Activated gamma-delta T cell treated with anti-CD3 and anti-CD28 coated beads, Interleukin-2, amount 50 U/mL, for 16 hours (primary cell): ENCODE results near the gene FBXO44.
"Not testable (repeated sequence)": the region's sequence is repeated elsewhere in the genome, so short reads cannot be mapped to it uniquely, and the experiment has no call there.

Source experiments
- DNase-seq: peaks from one replicate; pipeline ENCODE4 v3.0.0-alpha.2; 2020; ENCODE audit warnings: low read depth

FBXO44 gene

GRCh38 chr1:11654137-11654938 lies at the start of gene FBXO44, which contains the start of gene FBXO2:
Gene FBXO44, plus strand, starts transcription at chr1:11654877. Its CDS starts 959 bp downstream, at chr1:11655836.
Gene FBXO2, minus strand, starts transcription at chr1:11654429. Its CDS starts 89 bp downstream, at chr1:11654340.
- DNase-seq = peak; percentile 31

- no peak for DNase-seq
Observed at GRCh38 chr1:11606775-11607174, 47.9 kb upstream of the FBXO44 start.

- DNase-seq = not testable (repeated sequence)
Observed at GRCh38 chr1:11608596-11609130, 46.0 kb upstream of the FBXO44 start.

GRCh38 chr1:11609378-11609777 lies 45.3 kb upstream of the FBXO44 start:
- DNase-seq = not testable (repeated sequence)

- DNase-seq = no peak
Observed at GRCh38 chr1:11610629-11611180, 44.0 kb upstream of the FBXO44 start.

- no peak for DNase-seq
Observed at GRCh38 chr1:11611638-11612327, 42.9 kb upstream of the FBXO44 start.

GRCh38 chr1:11613347-11613746 lies 41.3 kb upstream of the FBXO44 start:
- no peak for DNase-seq

- no peak for DNase-seq
Observed at GRCh38 chr1:11615090-11615489, 39.6 kb upstream of the FBXO44 start.

GRCh38 chr1:11616766-11617165 lies 37.9 kb upstream of the FBXO44 start:
- no peak for DNase-seq

- no peak for DNase-seq
Observed at GRCh38 chr1:11617314-11617713, 37.4 kb upstream of the FBXO44 start.

GRCh38 chr1:11617741-11618140 lies 36.9 kb upstream of the FBXO44 start:
- DNase-seq = no peak

- no peak for DNase-seq
Observed at GRCh38 chr1:11620405-11620804, 34.3 kb upstream of the FBXO44 start.

GRCh38 chr1:11620924-11621323 lies 33.8 kb upstream of the FBXO44 start:
- no peak for DNase-seq

- DNase-seq = no peak
Observed at GRCh38 chr1:11622398-11622797, 32.3 kb upstream of the FBXO44 start.

- no peak for DNase-seq
Observed at GRCh38 chr1:11623702-11624101, 31.0 kb upstream of the FBXO44 start.

GRCh38 chr1:11626551-11626950 lies 28.1 kb upstream of the FBXO44 start:
- no peak for DNase-seq

- no peak for DNase-seq
Observed at GRCh38 chr1:11628767-11629166, 25.9 kb upstream of the FBXO44 start.

GRCh38 chr1:11629184-11630016 lies 25.3 kb upstream of the FBXO44 start:
- no peak for DNase-seq

- DNase-seq = no peak
Observed at GRCh38 chr1:11634365-11635192, 20.1 kb upstream of the FBXO44 start.

GRCh38 chr1:11638121-11638520 lies 16.6 kb upstream of the FBXO44 start:
- no peak for DNase-seq

GRCh38 chr1:11639372-11639771 lies 15.3 kb upstream of the FBXO44 start:
- no peak for DNase-seq
